HL-60 (cell line): ENCODE results near the gene KCNJ18.
"Not testable (repeated sequence)": the region's sequence is repeated elsewhere in the genome, so short reads cannot be mapped to it uniquely, and the experiment has no call there.

Source experiments
- DNase-seq, 2 experiments: peaks; one replicate each; pipeline ENCODE4 v3.0.0-alpha.2; 2010 to 2020; ENCODE audit warnings: low read depth in 1 of 2, low spot score in 1 of 2
- H3K27ac ChIP-seq: fragments of 250-450 bp; sonication (Bioruptor Pico); replicated peaks from 2 replicates; pipeline ENCODE4 v1.5.1; 2020; ENCODE audit warnings: mild to moderate bottlenecking, moderate library complexity
- H3K27me3 ChIP-seq: fragments of 250-450 bp; sonication (Bioruptor Pico); 2 replicates; pipeline ENCODE4 v1.5.1; 2021; ENCODE audit warnings: mild to moderate bottlenecking, moderate library complexity; ENCODE audit not compliant: insufficient read depth, poor library complexity, severe bottlenecking
- H3K4me3 ChIP-seq: replicated peaks from 2 replicates; pipeline ENCODE4 v1.5.1; 2011; ENCODE audit warnings: mild to moderate bottlenecking, control low read depth, low read length; ENCODE audit not compliant: insufficient read depth
- CTCF ChIP-seq: IDR thresholded peaks from one replicate; pipeline ENCODE4 v1.5.1; 2011; ENCODE audit warnings: low read length, control low read depth, inconsistent platforms; ENCODE audit not compliant: insufficient read depth
- GABPA ChIP-seq: IDR thresholded peaks from 2 replicates; pipeline ENCODE4 v1.6.1; 2012; ENCODE audit warnings: low read depth
- POLR2AphosphoS5 ChIP-seq: IDR thresholded peaks from 2 replicates; pipeline ENCODE4 v1.6.1; 2012; ENCODE audit warnings: low read depth
- REST ChIP-seq: IDR thresholded peaks from 2 replicates; pipeline ENCODE4 v1.6.1; 2012; ENCODE audit warnings: low read depth; ENCODE audit not compliant: insufficient replicate concordance
- SPI1 ChIP-seq: IDR thresholded peaks from 2 replicates; pipeline ENCODE4 v1.6.1; 2012; ENCODE audit warnings: low read depth, mild to moderate bottlenecking, borderline replicate concordance

Gene KCNJ18

GRCh38 chr17:21675739-21676130 is 16.6 kb upstream of the KCNJ18 start:
- H3K27me3 ChIP-seq, DNase-seq, H3K4me3 ChIP-seq, H3K27ac ChIP-seq: not testable (repeated sequence)

- DNase-seq: no peak
- Histone ChIP-seq H3K27me3 (no peaks in the 10 kb centered on the region), H3K27ac (no peak overlapping the region), H3K4me3 (no peak overlapping the region)
- no peak for TF ChIP-seq REST
- no peak for TF ChIP-seq POLR2AphosphoS5
- no peak for TF ChIP-seq GABPA
- TF ChIP-seq CTCF: no peak
- TF ChIP-seq SPI1: no peak
Measured at GRCh38 chr17:21676281-21677111, 15.8 kb upstream of the KCNJ18 start.

GRCh38 chr17:21677126-21677910 is 15.0 kb upstream of the KCNJ18 start:
- Histone ChIP-seq H3K27ac (no peak overlapping the region), H3K4me3 (no peak overlapping the region), H3K27me3 (no peaks in the 10 kb centered on the region)
- TF ChIP-seq POLR2AphosphoS5 (no peak), REST (no peak), GABPA (no peak), CTCF (no peak), SPI1 (no peak)
- DNase-seq: no peak

- H3K4me3 ChIP-seq: no peak overlapping the region
- DNase-seq: no peak
- TF ChIP-seq GABPA (no peak), REST (no peak), SPI1 (no peak), CTCF (no peak), POLR2AphosphoS5 (no peak)
- no peak overlapping the region for H3K27ac ChIP-seq
- H3K27me3 ChIP-seq: no peaks in the 10 kb centered on the region
Measured at GRCh38 chr17:21677911-21678310, 14.4 kb upstream of the KCNJ18 start.
